GM23338 (cell line): ENCODE results near the gene RFNG.

Experiments used
- CTCF ChIP-seq, 2 experiments: fragments of 200-600 bp in 1 of 2; sonication (generic) in 1 of 2; conservative IDR thresholded peaks; 2 replicates each; pipeline versions ENCODE4 v1.5.1 to v1.6.1; 2016 to 2017; ENCODE audit warnings: antibody characterized with exemption in 2 of 2, low read depth in 2 of 2, mild to moderate bottlenecking in 2 of 2, moderate library complexity in 1 of 2
- POLR2AphosphoS5 ChIP-seq: IDR thresholded peaks from 2 replicates; pipeline ENCODE4 v1.6.1; 2016; ENCODE audit warnings: antibody characterized with exemption, low read depth
- REST ChIP-seq: IDR thresholded peaks from one replicate; pipeline ENCODE4 v1.6.1; 2018; ENCODE audit warnings: antibody characterized with exemption; ENCODE audit not compliant: unreplicated experiment

GRCh38 chr17:82022981-82023446 lies 28.6 kb downstream of the RFNG start, which contains the start of gene LRRC45:
- TF ChIP-seq CTCF (conservative IDR thresholded peaks at IDR 0.05; ENCODE audit: low read depth in 2 of 2): no peak
- TF ChIP-seq POLR2AphosphoS5: no peak; the same call in 1 of the 2 replicates
- no peak for TF ChIP-seq REST
